Activated naive CD4-positive, alpha-beta T cell (primary cell): Measurements from ENCODE around the gene PCLO.
"Not testable (repeated sequence)": the region's sequence is repeated elsewhere in the genome, so short reads cannot be mapped to it uniquely, and the experiment has no call there.

Experiments used
- DNase-seq, 4 experiments: peaks; one replicate each; lab custom pipeline; 2025; lab: John Stamatoyannopoulos, UW

PCLO gene

DNA sequence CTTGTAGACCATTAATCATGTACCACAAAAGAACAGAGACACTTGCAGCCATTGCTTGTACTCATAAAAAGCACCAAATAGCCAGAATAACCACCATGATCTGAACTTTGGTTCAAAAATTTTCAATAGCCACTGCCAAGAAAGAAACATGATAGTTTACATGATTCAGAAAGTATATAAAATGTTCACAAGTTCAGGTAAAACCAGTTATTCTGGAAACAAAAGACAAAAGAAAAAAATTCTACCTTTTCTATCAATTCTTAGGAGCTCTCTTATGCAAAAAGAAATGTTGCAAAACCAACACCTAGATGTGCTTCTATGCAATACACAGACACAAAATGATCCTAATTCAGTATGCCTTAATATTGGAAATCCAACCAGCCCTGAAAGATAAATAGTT, 108.7 kb downstream of the PCLO start:
- DNase-seq: no peak

DNA sequence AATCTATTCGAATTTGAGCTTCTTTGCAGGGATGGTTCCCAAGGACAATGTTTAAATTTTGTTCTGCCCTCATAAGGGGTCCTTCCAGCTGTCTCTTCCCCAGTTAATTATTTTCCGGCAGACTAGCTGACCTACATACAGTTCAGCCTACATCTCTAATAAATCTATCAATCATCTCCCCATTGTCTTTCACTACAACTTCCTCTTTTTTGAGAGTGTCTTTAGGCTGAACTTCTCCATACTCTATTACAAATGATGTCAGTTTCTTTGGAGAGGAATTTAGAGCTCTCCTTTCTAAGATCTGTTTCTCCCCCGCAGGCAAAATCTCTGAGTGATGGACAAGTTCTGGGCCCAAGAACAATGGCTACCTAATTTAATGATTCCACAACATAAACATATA, 122.2 kb downstream of the PCLO start:
- DNase-seq: no peak

GRCh38 chr7:83038787-83039186, 123.9 kb downstream of the PCLO start:
- DNase-seq: no peak

- DNase-seq: no peak
Observed at GRCh38 chr7:83036721-83037380, 125.8 kb downstream of the PCLO start.

DNA sequence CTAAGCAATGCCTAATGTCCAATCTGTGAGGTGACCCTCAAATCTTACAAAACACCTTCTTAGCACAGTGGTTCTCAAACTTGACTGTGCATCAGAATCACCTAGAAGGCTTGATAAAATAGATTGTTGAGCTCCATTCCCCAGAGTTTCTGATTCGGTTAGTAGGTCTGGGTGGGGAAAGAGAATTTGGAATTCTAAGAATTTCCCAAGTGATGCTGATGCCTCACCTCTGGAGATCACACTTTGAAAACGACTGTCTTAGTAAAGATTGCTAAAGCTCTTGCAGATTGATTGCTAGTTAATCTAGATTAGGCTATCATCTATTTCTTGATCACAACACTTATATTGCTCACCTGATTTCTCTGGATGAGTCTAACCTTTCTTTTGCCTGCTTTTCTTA, 126.6 kb downstream of the PCLO start:
- no peak for DNase-seq

- no peak for DNase-seq
Observed at GRCh38 chr7:83032195-83032594, 130.5 kb downstream of the PCLO start.

GRCh38 chr7:83023817-83024665, 138.6 kb downstream of the PCLO start:
- not testable (repeated sequence) for DNase-seq

- DNase-seq: no peak
Observed at GRCh38 chr7:83021032-83021431, 141.7 kb downstream of the PCLO start.

DNA sequence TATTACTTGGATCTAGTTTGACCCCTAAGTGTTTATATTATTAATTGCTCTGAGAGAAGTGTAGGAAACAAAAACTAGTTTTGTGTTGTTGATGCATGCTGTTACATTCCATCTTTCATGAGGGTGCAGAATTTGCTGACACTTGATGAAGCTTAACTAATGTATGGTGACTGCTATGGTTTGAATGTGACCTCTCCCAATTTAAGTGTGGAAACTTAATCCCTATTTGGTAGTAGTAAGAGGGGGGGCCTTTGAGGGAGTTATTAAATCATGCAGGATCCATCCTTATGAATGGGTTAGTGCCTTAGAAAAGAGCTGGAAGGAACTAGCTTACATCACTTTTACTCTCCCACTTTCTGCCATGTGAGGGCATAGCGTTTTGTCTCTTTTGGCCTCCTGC, 142.5 kb downstream of the PCLO start:
- no peak for DNase-seq

DNA sequence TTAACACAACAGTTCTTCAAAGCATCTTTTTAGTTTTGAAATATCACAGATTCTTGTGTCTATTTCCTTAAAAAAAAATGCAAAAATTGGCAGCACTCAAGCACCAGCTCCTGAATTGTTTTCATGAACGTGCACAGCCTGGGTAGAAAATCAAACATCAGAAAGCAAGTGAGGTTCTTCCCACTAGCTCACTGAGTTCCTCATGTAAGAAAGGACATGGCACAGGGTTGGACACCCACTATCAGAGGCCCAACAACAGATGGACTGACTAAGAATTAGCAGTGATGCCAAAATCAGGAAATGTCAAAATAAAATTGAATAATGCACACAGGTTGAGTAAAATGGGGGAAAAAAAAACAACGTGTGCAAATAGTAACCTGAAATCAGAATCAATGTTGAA, 146.8 kb downstream of the PCLO start:
- DNase-seq: no peak

DNA sequence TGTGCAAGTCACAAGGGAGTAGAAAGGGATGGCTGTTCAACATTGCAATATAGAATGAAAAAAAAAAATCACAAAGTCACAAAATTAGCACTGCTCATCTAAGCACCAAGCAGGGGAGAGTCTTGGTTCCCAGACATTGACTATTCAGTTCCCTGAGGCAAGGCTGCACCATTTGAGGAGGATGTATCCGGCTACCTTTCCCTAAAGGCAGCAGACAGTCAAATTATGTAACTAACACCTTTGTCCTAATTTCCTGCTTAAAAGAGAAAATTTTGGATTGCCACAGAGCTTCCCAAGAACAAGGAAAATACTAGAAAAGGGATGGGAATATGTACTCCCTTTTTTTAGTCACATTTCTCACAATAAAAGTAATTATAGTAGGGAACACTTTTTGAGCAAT, 148.1 kb downstream of the PCLO start:
- no peak for DNase-seq

GRCh38 chr7:83011954-83012353, 150.7 kb downstream of the PCLO start:
- DNase-seq: no peak

DNA sequence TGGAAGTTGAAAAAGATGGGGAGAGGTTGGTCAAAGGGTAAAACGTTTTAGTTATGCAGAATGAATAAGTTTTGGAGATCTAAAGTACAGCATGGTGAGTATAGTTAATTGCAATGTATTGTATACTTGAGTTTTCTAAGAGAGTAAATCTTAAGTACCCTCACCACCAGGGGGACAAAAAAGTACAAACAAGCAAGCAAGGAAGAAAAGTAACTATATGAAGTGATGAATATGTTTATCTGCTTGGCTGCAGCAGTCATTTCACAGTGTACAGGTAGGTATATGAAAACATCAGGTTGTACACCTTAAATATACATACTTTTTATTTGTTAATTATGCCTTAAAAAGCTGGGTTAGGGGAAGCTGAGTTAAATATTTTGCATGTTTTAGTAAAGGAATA, 157.3 kb downstream of the PCLO start:
- DNase-seq: no peak

DNA sequence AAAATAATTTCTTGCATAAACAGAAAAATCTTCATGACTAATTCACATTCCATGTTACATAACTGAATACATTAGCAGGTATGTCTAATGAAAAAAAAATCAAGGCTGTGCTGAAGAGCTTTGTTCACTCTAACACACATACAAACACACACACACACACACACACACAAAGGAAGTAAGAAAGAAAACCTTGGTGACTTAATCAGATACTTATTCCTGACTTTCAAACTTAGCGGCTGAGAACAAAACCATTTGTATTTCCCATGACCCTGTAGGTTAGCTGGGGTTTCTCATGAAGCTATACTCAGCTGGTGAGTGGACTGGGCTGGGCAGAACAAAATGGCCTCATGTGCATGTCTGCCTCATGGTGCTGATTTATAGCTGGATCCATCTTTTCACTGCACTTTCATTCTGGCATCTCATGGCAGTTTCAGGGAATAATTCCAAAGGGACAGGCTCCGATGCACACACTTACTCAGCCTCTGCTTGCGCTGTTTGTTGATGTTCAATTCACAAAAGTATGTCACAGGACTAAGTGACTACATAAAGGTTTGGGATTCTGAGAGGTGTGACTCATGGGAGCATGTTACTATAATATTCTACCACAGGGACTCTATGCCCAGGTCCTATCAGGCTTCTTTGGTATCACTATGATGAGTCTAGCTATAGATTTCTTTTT, 161.2 kb downstream of the PCLO start:
- DNase-seq: no peak

DNA sequence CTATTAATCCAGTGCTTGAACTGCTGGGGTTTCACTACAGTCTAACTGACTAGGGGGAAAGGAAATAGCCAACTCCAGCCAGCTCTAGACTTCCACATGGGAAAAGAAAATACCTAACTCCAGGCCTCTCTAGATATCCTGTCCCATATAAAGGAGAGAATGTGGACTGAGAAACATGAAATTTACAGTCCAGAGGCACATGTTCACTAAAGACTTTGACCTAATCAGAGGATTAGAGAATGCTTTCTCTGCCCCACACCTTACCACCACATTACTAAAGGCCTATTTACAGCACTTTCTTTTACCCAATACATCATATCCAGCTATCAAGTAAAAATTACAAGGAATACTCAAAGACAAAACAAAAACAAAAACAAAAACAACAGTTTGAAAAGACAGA, 164.2 kb downstream of the PCLO start:
- DNase-seq: no peak

DNA sequence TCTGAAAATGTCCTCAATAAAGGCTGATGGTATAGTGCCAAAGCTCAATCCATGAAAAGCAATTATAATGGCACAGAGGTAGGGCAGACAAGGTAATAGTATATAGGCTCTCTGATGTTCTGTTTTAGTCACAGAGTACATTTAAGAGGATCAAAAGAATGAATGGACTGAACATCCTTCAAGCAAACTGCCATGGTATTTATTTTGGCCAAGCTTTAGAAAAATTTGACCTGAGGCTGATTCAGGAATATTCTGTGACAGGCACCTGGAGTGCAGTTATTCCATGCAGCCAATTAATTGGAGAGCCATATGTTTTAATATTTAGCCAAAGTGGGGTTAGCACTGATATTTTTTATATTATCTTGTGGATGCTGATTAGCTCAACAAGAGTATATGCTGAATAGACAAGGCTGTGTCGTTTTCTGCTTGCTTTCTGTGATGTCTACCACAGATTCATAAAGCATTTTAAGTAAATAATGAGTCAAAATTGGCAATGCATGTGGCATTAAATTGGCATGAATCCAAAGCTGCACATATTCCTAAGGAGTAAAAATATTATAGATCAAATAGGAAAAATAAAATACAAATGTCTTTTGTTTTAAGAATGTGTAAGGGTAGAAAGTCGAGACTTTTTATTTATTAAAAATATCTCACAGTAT, 177.4 kb downstream of the PCLO start:
- DNase-seq: no peak

DNA sequence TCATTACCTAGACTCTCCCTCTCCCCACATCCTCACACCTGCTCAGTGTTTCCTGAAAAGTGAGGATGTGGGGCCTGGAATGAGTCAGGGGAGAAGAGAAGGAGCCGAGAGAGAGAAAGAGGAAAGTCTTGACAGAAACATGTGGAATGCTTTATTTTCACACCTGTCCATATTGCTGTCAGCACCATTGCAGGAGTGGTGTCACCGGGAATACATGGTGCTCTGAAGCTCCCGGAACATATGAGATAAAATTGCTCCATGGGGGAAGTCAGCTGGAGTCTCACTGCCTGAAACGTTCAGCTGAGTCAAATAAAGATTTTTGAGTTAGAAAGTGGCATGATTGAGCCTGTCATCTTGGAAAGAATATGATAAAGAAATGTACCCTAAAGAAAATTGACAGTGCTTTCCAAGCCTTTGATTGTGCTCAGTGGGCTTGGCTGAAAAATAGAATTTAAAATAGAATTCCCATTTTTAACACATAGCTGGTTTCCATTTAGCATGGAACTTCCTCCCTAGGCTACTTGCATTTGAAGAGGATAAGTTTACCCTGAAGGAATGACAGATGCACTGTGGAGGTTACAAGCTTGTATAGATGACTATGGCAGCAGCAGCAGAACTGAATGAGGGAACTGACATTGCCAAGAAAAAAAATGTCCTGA, 182.4 kb downstream of the PCLO start:
- no peak for DNase-seq

DNA sequence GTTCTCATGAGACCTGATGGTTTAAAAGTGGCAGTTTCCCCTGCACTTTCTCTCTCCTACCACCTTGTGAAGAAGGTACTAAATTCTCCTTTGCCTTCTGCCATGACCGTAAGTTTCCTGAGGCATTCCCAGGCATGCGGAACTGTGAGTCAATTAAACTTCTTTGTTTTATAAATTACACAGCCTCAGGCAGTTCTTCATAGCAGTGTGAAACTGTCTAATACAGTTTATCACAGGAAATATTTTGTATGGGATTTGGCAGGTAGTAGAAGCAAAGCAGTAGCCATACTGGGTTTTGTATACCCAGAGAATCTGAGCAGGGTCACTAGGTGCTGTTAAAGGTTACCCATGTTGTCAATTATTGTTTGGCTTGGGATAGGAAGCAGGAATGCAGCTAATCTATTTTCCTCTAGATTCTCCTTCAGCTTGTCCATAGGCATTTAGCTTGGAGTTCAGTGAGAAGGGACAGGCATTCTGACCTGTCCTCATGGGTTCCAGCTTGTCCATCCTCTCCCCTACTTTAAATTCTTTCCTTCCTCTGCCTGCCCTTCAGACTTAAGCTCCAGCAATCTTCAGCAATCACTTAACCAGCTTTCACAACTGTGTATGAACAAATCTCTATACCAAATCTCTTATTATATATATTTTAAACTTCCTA, 186.7 kb downstream of the PCLO start:
- no peak for DNase-seq

GRCh38 chr7:82972135-82972534, 190.5 kb downstream of the PCLO start:
- DNase-seq: no peak

GRCh38 chr7:82965088-82966036, 197.3 kb downstream of the PCLO start:
- no peak for DNase-seq
